ENCODE results near the gene ATP23. TPM values are rescaled to one million over a fixed set of nuclear protein-coding genes. Genes with fewer than 3 reads are reported as not detected.

The ATP23 gene
- total and polyA plus RNA-seq, 4 donors: 2.8 to 7.1 (median 4.5) TPM

DNA sequence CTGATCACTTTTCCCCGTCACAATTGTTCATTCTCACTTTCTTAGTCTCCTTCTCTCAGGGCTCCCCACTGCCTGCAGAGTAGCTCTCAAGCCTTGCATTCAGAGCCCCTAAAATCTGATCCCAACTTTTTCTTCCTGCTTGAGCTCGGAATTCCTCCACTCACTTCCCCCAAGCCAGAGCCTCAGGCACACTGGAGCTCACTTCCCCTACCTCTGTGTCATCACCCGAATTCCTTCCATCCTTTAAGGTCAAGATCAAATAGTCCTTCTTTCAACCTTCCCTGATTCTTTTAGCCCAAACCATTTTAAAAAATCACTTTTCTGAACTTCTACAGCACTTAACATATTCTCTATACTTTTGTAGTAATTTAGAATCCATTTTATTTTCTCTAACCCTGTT lies 34.1 kb upstream of the ATP23 start (continued):
- TF ChIP-seq, protein P1, sequence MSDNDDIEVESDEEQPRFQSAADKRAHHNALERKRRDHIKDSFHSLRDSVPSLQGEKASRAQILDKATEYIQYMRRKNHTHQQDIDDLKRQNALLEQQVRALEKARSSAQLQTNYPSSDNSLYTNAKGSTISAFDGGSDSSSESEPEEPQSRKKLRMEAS (IDR thresholded peaks at IDR 0.05): no peak
- TF ChIP-seq JUND (IDR thresholded peaks at IDR 0.05): no peak

DNA sequence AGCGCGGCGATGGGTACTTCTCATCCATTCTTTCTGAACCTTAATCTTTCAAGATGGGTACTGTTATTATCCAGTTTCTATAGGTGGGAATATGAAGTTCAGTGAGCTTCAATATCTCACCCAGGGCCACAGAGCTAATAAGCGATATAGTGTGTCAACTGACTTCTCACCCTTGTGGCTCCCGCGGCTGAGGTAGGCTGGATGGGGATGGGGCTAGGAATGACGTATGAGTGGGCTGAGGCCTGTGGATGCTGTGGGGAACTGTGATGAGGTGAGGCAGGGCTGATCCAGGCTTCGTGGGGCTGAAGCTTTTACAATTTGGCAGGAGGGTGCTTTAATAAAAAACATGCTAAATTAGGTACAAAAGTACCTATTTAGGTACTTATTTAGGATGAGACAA lies 32.9 kb upstream of the ATP23 start:
- no peaks in the 10 kb centered on the region for H3K9me3 ChIP-seq (ENCODE audit: control insufficient read depth in 4 of 4, low read length in 3 of 4)
- no peak overlapping the region for H3K27ac ChIP-seq (ENCODE audit: low read depth in 1 of 2, low read length in 2 of 2)
- no peak for DNase-seq (ENCODE audit: low spot score)
- H3K9ac ChIP-seq (ENCODE audit: low read depth in 1 of 2, low read length in 2 of 2): no peak overlapping the region
- no peaks in the 10 kb centered on the region for H3K27me3 ChIP-seq (ENCODE audit: control insufficient read depth in 4 of 4, insufficient read depth in 4 of 4, low read length in 3 of 4)
- H3K4me1 ChIP-seq (ENCODE audit: control insufficient read depth in 4 of 4, insufficient read depth in 4 of 4, low read length in 3 of 4): no peaks in the 10 kb centered on the region
- TF ChIP-seq, protein P2, sequence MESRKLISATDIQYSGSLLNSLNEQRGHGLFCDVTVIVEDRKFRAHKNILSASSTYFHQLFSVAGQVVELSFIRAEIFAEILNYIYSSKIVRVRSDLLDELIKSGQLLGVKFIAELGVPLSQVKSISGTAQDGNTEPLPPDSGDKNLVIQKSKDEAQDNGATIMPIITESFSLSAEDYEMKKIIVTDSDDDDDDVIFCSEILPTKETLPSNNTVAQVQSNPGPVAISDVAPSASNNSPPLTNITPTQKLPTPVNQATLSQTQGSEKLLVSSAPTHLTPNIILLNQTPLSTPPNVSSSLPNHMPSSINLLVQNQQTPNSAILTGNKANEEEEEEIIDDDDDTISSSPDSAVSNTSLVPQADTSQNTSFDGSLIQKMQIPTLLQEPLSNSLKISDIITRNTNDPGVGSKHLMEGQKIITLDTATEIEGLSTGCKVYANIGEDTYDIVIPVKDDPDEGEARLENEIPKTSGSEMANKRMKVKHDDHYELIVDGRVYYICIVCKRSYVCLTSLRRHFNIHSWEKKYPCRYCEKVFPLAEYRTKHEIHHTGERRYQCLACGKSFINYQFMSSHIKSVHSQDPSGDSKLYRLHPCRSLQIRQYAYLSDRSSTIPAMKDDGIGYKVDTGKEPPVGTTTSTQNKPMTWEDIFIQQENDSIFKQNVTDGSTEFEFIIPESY (IDR thresholded peaks at IDR 0.05): no peak
- TF ChIP-seq YY1 (IDR thresholded peaks at IDR 0.05): no peak
- TF ChIP-seq HNF4A (conservative IDR thresholded peaks at IDR 0.05): no peak
- TF ChIP-seq, protein P3, sequence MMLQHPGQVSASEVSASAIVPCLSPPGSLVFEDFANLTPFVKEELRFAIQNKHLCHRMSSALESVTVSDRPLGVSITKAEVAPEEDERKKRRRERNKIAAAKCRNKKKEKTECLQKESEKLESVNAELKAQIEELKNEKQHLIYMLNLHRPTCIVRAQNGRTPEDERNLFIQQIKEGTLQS (IDR thresholded peaks at IDR 0.05): no peak
- TF ChIP-seq, protein P4, sequence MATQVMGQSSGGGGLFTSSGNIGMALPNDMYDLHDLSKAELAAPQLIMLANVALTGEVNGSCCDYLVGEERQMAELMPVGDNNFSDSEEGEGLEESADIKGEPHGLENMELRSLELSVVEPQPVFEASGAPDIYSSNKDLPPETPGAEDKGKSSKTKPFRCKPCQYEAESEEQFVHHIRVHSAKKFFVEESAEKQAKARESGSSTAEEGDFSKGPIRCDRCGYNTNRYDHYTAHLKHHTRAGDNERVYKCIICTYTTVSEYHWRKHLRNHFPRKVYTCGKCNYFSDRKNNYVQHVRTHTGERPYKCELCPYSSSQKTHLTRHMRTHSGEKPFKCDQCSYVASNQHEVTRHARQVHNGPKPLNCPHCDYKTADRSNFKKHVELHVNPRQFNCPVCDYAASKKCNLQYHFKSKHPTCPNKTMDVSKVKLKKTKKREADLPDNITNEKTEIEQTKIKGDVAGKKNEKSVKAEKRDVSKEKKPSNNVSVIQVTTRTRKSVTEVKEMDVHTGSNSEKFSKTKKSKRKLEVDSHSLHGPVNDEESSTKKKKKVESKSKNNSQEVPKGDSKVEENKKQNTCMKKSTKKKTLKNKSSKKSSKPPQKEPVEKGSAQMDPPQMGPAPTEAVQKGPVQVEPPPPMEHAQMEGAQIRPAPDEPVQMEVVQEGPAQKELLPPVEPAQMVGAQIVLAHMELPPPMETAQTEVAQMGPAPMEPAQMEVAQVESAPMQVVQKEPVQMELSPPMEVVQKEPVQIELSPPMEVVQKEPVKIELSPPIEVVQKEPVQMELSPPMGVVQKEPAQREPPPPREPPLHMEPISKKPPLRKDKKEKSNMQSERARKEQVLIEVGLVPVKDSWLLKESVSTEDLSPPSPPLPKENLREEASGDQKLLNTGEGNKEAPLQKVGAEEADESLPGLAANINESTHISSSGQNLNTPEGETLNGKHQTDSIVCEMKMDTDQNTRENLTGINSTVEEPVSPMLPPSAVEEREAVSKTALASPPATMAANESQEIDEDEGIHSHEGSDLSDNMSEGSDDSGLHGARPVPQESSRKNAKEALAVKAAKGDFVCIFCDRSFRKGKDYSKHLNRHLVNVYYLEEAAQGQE (IDR thresholded peaks at IDR 0.05): no peak
- TF ChIP-seq GABPA (IDR thresholded peaks at IDR 0.05 in 1 of 2, conservative IDR thresholded peaks at IDR 0.05 in 1 of 2): no peak
- TF ChIP-seq EGR1 (IDR thresholded peaks at IDR 0.05; ENCODE audit: low read depth in 2 of 2): no peak
- TF ChIP-seq FOXA2 (IDR thresholded peaks at IDR 0.05): no peak
- no peak for TF ChIP-seq SP1 (IDR thresholded peaks at IDR 0.05)
- TF ChIP-seq RAD21 (IDR thresholded peaks at IDR 0.05): no peak
- TF ChIP-seq, protein P5, sequence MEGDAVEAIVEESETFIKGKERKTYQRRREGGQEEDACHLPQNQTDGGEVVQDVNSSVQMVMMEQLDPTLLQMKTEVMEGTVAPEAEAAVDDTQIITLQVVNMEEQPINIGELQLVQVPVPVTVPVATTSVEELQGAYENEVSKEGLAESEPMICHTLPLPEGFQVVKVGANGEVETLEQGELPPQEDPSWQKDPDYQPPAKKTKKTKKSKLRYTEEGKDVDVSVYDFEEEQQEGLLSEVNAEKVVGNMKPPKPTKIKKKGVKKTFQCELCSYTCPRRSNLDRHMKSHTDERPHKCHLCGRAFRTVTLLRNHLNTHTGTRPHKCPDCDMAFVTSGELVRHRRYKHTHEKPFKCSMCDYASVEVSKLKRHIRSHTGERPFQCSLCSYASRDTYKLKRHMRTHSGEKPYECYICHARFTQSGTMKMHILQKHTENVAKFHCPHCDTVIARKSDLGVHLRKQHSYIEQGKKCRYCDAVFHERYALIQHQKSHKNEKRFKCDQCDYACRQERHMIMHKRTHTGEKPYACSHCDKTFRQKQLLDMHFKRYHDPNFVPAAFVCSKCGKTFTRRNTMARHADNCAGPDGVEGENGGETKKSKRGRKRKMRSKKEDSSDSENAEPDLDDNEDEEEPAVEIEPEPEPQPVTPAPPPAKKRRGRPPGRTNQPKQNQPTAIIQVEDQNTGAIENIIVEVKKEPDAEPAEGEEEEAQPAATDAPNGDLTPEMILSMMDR (IDR thresholded peaks at IDR 0.05; ENCODE audit: low read depth, low read length, missing input control): no peak
- TF ChIP-seq JUND (IDR thresholded peaks at IDR 0.05): no peak
- TF ChIP-seq HNF4G (IDR thresholded peaks at IDR 0.05): no peak
- TF ChIP-seq, protein P1 (IDR thresholded peaks at IDR 0.05): no peak
- TF ChIP-seq RXRA (IDR thresholded peaks at IDR 0.05): no peak
- H3K4me3 ChIP-seq (ENCODE audit: low read depth in 1 of 3, low read length in 3 of 3): no peak overlapping the region
- 91% methylated on average over 8 of the region's 8 CpGs for WGBS
- no peaks in the 10 kb centered on the region for H3K36me3 ChIP-seq (ENCODE audit: control insufficient read depth in 4 of 4, insufficient read depth in 3 of 4, low read depth in 1 of 4, low read length in 3 of 4)
